HG03196 (cell line): Measurements from ENCODE around the gene ZSWIM6.

ENCODE experiments used
- ATAC-seq: cut with Tn5 transposase; IDR thresholded peaks from one replicate; pipeline ENCODE4 v1.9.1; 2021; ENCODE audit not compliant: unreplicated experiment

ZSWIM6 gene

DNA sequence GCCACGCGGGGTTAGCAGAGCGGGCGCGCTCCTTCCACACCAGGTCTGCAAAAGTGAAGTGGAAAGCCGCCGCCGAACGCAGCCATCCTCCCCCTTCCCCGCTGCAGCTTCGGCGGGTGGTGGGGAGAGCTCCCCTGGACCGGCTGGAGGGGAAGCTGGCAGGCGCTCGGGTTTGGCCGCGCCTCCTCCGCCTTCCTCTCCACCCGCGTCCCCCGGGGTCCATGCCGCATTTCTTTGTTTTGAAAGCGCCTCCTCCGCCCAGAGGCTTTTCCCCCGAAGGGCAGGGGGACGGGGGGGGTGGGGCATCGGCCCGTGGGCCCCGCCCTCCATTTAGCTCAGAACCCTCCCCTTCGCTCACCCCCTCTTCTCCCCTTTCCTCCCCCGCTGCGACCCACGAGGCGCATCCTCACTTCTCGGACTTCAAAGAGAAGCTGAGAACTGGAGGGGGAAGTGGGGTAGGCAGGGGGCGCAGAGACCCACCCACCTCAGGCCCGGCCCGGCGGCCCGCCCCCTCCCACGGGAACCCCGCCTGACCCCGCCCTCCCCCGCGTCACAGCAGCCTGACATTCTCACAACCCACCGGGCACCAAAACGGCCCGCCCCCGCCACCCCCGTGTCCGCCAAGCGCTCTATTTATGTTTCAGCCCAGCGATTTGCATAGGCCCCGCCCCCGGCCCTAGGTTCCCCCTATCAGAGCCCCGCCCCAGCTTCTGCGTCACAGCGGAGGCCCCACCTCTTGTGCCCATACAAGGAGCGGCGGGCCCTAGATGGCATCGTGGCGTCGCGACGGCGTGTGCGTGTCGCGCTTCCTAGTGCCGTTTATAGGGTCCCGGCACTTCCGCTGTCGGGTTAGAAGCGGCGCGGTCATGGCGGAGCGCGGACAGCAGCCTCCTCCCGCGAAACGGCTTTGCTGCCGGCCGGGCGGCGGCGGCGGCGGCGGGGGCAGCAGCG lies at the start of gene ZSWIM6:
Gene ZSWIM6 (plus strand): TSS at position 852 of the 951 bp plus-strand sequence. CDS start 15 bp downstream, at position 867.
- ATAC-seq: peak; percentile 72

DNA sequence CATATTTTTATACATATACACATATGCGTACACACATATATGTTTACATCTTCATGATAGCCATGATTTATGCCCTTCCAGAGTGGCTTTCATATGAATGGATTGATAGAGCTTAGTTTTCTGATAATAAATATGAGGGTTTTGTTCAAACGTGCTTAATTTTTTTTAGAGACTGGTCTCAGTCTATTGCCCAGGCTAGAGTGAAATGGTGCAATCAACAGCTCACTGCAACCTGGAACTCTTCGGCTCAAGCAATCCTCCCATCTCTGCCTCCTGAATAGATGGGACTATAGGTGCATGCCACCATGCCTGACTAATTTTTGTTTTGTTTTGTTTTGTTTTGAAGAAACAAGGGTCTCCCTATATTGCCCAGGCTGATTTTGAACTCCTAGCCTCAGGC lies 48.6 kb upstream of the ZSWIM6 start:
- ATAC-seq: no peak

DNA sequence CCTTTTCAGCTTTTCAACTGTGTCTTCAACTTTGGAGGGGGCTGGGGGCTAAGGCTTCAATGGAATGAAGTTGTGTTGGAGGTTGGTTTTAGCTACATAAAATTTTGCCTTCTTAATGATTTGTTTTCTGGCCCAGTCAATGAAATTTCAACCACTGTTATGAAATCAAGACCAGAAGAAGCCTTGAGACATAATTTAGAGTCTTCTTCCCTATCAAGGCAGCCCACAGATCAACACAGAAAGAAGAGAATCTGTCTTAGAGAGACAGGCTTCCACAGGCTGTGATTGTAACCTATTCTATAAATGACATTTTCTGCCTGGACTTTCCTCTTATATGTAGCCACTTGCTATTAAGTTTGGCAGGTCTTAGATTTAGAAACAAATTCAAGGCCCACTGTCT lies 46.5 kb upstream of the ZSWIM6 start:
- no peak for ATAC-seq

DNA sequence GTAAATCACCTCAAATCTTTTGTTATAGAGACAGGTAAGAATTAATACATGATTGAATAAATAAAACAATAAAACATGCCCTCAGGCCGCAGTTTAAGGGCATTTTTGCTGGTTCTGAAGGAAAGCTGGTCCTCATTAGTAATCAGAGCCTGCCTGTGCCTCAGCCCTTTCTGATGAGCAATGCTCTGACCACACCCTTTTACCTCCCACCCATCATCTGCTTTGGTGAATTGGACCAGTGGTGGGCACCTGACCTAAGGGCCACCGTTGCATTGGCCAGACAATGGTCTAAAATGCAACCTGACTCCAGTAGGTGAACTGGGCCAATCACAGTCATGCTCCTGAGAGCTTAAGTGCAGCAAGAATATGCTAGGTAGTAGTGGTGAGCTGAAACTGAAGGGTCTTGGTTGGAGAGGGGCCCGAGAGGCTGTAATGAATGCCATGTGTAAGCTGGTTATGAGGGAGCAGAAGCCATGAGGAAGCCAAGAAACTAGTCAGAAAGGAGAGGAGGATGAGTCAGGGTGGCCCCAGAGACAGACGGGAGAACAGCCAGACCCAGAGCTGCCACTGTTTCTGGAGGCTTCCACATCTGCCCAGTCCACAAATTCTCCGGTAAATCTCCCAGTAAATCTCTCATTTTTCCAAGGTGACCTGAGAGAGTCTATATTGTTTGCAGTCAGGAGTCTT lies 45.5 kb upstream of the ZSWIM6 start:
- no peak for ATAC-seq

DNA sequence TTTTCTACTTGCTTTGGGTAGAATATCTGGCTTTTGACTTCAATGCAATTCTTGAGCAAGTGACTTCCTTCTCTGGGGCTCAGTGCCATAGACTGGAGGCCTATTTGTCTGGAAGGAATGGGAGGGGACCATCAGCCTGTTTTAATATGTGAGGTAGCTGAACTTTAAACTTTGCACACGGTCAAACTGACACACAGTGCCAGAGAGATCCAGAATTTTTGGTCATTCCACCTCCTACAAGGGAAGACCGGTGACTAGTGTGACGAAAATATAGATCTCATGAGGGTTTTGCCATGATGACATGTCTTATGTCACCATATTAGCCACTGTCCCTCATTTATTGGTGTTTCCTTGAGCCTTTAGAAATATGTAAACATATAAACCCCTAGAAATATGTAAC lies 44.6 kb upstream of the ZSWIM6 start:
- no peak for ATAC-seq

DNA sequence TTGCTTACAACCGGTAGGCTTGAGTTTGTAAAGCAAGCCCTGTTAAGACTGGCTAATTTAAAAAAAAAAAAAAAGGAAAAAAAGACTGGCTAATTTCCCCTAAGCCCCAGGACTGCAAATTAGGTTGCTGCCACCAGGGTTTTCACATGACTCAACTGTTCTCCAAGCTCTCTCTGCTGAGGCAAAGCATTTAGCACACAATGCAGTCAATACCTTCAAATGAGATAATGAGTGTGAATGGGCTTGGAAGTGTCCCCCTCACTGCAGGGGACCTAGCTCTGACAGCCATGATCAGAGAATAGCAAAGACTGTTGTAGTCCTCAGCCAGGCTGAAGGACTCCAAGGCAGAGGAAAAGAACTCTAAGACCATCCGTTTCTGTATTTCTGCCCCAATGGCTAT lies 42.8 kb upstream of the ZSWIM6 start:
- ATAC-seq: no peak

DNA sequence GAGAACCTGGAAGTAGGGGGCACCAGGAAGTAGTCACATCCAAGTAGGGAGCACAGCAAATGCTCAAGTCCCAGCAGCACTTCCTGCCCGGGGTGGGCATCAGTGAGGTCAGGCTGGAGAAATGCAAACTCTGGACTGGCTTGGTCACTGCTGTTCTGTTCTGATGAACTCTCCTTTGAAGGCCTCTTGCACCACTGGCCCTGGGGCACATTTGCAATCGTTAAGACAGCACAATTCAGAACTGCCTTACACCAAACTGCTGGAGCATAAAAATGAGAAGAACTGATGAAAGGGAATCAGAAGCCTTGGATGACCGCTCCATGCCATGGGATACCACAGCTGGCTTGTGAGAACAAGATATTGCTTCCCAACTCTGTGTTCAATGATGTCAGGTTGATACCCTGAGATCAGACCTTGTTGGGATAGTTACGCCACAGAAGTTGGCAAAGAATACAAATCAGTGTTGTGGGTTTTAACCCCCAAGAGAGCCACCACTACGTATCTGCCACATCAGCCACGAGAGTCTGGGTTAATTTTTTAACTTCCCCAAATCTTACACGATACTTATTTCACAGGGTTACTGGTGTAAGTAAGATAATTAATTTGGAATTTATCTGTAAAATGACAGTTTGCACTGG lies 42.3 kb upstream of the ZSWIM6 start:
- no peak for ATAC-seq

DNA sequence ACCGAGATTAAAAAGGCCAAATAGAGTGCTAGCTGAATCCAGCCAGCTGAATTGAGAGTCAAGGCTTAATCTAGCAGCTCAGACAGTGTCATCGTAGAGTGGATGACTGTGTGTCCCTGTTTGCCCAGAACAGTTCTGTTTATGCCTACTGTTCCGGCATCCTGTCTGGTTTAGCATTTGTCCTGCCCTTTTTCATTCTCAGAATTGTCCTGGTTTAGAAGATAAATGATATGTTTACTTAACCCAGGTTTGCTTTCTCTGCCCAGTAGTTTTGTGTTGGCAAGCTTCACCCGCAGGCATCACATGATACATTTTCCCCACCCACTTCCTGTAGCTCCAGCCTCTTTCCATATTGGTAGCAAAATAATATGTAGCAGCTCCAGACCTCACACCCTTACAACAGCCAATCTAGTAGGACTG lies 41.3 kb upstream of the ZSWIM6 start:
- ATAC-seq: no peak

DNA sequence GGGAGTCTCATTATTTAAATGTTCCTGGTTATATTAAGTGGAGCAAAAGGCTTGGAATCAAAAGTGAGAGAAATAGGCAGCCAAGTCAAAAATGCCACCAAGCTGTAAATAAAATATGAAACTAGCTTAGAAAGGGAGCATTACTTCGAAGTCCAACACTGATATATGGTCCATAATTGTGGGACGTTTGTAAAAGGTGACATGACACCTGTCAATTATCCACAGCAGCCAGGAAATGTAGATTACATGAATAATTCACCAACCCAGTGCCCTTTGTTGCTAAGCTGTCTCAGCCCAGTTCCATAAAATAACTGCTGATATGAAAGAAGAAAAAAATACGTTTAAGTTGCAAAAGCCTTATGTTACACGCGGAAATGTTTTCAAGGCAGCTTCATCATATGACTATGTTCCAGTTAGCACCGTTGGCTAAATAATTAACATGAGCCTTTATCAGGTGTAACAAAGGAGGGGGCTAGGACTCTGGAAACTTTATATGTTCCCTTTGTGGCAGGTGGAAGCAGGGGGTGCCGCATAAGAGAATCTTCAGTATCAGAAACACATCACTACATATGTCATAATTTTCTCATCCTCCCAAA lies 39.9 kb upstream of the ZSWIM6 start:
- ATAC-seq: no peak

DNA sequence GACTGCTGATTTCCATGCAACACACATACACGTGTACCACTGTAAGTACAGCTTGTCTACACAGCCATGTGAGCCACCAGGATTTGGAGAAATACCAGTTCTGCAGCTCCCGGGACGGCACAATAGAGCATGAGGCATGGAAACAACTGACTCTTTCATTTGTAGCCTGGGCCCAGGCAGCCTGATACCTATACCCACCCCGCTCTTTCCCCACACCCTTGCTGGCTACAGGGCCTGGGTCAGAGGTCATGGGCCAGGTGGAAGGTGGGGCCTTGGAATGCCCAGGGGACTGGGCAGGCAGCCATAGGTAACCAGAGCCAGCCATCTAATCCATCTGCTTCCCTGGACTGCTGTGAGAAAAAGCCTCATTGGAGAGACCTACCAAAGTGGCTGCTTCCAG lies 39.0 kb upstream of the ZSWIM6 start:
- no peak for ATAC-seq

DNA sequence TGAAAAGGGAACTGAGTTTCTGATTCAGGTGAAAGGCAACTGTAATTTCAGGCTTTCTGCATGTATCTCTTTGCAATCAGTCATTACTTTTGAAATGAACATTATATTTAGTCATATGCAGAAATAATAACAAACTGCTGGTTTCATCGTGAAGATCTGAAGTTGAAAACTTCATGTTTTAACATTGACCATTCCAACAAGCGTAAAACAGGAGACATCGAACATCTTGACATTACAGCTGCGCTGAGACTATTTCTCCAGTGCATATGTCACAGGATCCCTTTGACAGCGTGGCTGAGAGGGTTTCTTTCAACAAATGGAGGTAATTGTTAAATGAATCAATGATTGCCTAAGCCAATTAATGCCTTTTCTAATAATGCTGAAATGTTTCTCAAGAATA lies 38.2 kb upstream of the ZSWIM6 start:
- ATAC-seq: no peak

DNA sequence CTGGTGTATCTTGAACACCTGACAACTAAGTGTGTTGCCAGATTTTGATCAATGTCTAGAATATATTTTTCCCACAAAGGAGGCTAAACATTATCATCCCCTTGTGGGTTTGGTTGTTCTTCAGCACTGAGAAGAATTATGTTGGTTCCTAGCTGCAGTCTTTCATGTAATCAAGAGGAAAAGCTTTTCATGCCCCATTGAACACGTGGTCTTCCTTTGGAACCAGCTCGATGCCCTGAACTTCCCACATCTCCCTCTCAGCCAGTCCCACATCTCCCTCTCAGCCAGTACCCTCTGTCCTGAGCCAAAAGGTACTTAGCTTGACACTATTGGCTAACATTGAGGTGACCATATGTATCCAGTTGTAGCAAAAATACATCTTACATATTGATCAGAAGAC lies 36.7 kb upstream of the ZSWIM6 start:
- ATAC-seq: no peak

DNA sequence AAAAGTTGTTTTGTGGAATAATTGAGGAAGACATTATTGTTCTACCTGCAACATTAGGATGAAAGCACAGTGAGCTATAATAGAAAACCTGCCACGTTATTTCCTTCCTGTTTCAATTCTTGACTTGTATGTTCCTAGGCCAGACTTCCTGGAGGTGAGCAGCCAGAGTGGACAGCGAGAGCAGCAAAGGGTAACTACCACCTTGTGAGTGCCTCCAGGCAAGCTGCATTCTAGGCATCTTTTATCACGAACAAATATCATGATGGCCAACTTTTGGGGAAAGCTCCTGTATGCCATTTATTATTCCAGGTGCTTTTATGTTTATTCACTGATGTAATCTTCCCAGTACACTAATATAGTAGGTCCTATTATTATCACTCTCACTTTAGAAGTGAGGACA lies 34.0 kb upstream of the ZSWIM6 start:
- ATAC-seq: no peak

DNA sequence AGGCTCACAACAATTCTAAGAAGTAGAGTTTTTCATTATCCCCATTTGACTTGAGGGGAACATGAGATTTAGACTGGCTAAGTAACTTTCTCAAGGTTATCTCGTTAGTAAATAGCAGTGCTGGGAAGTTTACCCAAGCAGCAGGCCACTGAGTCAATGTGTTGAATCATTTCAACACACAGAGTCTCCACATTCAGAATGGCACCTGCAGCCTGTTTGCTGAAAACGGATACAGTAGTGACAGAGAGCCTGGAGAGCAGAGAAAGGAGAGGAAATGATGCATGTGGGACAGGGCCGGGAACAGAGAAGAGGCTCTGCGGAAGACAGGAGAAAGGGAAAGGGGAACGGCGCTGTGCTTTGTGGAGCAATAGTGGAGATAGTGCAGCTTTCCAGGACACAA lies 33.5 kb upstream of the ZSWIM6 start:
- ATAC-seq: no peak

DNA sequence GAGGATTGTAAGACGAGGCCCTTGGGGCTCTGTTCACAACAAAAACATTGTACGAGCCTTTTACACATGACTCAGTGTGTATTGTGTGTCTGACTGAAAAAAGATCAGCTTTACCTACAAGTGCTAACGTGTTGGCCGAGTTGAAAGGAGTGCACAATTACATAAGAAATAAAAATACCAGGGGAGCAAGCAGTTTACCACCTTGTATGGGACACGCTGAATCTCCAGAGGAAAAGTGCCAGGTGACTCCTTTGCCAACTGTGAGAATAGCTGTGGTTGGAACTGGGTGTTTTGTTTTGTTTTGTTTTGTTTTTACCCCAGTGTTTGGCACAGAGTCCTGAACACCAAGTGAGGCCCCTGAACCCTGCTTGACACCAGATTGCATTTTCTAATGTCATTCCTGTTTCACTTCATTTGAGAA lies 32.8 kb upstream of the ZSWIM6 start:
- ATAC-seq: no peak

DNA sequence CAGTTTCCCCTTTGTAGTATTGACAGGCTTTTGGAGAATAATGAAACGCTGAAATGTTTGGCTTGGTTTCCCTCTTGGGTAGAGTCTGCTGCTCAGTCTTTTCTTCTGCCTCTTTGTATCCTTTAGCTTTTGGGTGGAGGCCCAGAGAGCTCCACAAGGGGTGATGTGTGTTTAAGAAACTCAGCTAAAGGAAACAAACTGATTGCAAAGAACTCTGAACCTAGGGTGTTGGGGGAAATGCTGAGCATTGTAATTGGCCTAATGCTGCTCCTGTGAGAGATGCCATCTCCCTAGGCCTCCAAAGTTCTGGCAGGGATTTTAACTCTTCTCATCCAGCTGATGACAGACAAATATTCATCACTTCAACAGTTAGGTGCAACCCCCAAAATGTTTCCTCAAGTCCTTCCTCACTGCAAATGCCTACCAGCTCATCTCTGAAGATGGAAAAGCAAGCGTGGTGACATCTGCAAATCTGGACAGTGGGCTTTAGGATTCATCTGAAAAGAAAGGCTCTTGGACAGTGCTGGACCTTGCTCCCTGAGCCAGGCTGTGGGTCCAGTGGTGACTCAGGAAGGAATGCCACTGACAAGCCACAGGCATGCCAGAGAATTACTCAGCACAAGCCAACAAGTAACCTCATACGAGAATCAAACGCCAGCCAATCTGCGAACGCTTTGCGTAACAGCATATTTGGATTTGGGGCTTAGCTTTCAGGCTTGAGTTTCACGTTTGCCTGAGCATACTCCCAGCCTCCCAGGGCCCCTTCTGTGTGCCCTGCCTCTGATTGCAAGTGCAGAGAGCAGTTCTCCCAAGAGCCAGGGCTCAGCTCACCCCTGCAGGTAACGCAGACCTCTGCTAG lies 30.5 kb upstream of the ZSWIM6 start:
- no peak for ATAC-seq

DNA sequence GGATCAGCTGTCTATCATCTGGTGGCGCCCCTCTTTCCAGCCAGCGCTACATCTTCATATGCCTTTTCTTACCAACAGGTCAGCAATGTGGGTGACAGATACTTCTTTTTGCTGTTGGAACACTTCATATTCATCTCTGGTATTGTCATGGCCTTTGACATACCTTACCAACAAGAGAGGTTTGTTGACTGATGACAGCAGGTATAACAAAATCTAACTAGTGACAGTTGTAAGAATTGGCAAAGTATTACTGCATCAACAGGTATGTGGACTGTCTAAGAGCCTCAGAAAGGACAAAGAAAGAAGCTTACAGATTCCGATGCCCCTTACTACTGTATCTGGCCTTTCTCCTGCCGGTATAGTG lies 29.9 kb upstream of the ZSWIM6 start:
- no peak for ATAC-seq

DNA sequence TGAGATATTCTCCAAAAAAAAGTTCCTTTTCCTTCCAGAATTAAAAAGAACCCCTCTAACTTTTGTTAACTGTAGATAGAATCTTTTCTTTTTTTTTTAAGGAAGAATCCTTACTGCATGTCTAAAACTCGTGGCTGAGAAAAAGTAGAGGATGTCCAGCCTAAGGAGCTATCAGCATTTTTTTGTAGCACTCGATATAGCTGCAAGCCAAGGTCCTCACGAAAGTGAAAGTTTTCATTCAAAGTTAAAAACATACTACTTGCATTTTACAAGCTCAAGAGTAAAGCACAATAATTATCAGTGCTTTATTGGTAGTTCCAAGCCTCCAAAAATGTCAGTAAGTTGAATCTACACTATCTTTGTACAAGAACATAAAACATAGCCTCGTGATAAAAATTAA lies 28.7 kb upstream of the ZSWIM6 start:
- ATAC-seq: no peak

DNA sequence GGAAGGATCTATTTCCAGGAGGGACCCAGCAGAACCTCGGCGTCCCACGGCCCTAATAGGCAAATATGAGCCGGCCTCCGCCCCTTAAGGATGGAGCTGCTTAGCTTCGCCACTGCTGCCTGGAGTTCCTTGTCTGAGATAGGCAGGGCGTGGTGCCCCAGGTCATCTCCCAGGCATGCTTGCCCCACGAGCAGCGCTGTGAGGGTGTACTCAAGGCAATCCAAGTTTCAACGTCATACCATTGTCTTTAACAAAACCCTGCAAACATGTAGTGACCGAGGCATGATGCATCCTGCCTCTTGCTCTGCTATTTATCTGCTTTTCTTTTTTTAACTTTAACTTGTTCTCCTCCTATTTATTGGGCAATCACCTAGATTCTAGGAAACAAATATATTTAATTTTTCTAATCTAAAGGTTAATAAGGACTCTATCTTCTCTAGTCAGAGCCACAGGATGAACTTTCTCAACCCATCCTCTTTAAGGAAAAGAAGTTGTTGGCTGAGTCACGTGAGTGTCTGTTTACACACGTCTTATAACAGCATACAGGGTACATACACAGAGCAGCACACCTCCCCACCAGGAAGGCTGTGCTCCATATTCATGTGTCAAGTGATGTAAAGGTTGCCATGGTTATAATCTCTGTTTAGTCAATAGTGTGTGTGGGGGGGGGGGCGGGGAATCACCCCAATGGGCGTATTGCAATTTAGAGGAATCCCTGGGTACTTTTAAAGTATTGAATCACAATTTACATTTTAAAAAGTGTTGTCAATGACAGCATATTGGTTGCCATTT lies 27.3 kb upstream of the ZSWIM6 start:
- ATAC-seq: no peak
